IMR-90 (cell line): Measurements from ENCODE around the gene FITM1. TPM values are rescaled to one million over a fixed set of nuclear protein-coding genes. Genes with fewer than 3 reads are reported as not detected.

Source experiments
- ATAC-seq: fragments of 200-7000 bp; cut with Tn5 transposase; 2 replicates; pipeline ENCODE4 v1.9.1; 2020; ENCODE audit warnings: low read depth, mild to moderate bottlenecking, moderate library complexity
- BruUV-seq: library from RNA; stranded (reverse); fragments of 400-500 nt; replicated peaks from 2 replicates; lab custom pipeline; 2021; lab: Mats Ljungman, UMichigan
- CTCF ChIA-PET: fragments of 300-600 bp; formaldehyde crosslinking; extraction: SDS; loops from one replicate; lab custom pipeline; 2021; ENCODE audit warnings: antibody characterized with exemption; lab: Yijun Ruan, JAX
- POLR2A ChIA-PET: fragments of 300-600 bp; sonication (Branson Sonifier 250); formaldehyde crosslinking; loops from one replicate; lab custom pipeline; 2022; ENCODE audit warnings: antibody characterized with exemption; ENCODE audit not compliant: unreplicated experiment; lab: Charles Lee
- DNase-seq: peaks from one replicate; pipeline ENCODE4 v3.0.0; 2013
- H2AFZ ChIP-seq: replicated peaks from 2 replicates; pipeline ENCODE3; 2013; ENCODE audit warnings: low read length, mild to moderate bottlenecking; ENCODE audit not compliant: poor library complexity
- H2AK5ac ChIP-seq: 2 replicates; pipeline ENCODE4 v1.6.1; 2013; ENCODE audit warnings: low read depth, low read length, inconsistent platforms
- H2AK9ac ChIP-seq: replicated peaks from 2 replicates; pipeline ENCODE3; 2013; ENCODE audit warnings: mild to moderate bottlenecking, low read depth, low read length, moderate library complexity; ENCODE audit not compliant: poor library complexity
- H2BK120ac ChIP-seq: 2 replicates; pipeline ENCODE4 v1.6.1; 2013; ENCODE audit warnings: low read depth, low read length, inconsistent platforms
- H2BK15ac ChIP-seq: 3 replicates; pipeline ENCODE4 v1.6.1; 2013; ENCODE audit warnings: low read depth, low read length, inconsistent platforms
- H2BK20ac ChIP-seq: 2 replicates; pipeline ENCODE4 v1.6.1; 2013; ENCODE audit warnings: low read depth, mild to moderate bottlenecking, inconsistent platforms, low read length, moderate library complexity
- H2BK5ac ChIP-seq: 2 replicates; pipeline ENCODE4 v1.6.1; 2013; ENCODE audit warnings: mild to moderate bottlenecking, low read depth, low read length, inconsistent platforms; ENCODE audit not compliant: poor library complexity, severe bottlenecking
- H3K14ac ChIP-seq: replicated peaks from 2 replicates; pipeline ENCODE4 v1.6.1; 2013; ENCODE audit warnings: low read depth, low read length, inconsistent platforms
- H3K18ac ChIP-seq: 2 replicates; pipeline ENCODE4 v1.6.1; 2013; ENCODE audit warnings: low read depth, low read length, control low read depth
- H3K23ac ChIP-seq: 2 replicates; pipeline ENCODE4 v1.6.1; 2013; ENCODE audit warnings: low read depth, low read length, inconsistent platforms
- H3K27ac ChIP-seq: 2 replicates; pipeline ENCODE4 v1.5.1; 2013; ENCODE audit warnings: mild to moderate bottlenecking, control low read depth, low read length; ENCODE audit not compliant: insufficient read depth
- H3K27me3 ChIP-seq: 2 replicates; pipeline ENCODE4 v1.6.1; 2013; ENCODE audit warnings: low read length; ENCODE audit not compliant: control insufficient read depth, insufficient read depth
- H3K36me3 ChIP-seq: 2 replicates; pipeline ENCODE4 v1.6.1; 2013; ENCODE audit warnings: low read length, mixed read lengths; ENCODE audit not compliant: control insufficient read depth, insufficient read depth
- H3K4ac ChIP-seq: 2 replicates; pipeline ENCODE4 v1.6.1; 2013; ENCODE audit warnings: low read depth, low read length, inconsistent platforms
- H3K4me1 ChIP-seq: 2 replicates; pipeline ENCODE4 v1.6.1; 2013; ENCODE audit warnings: low read length, mixed read lengths; ENCODE audit not compliant: control insufficient read depth, insufficient read depth
- H3K4me2 ChIP-seq: 2 replicates; pipeline ENCODE4 v1.6.1; 2013; ENCODE audit warnings: low read depth, mild to moderate bottlenecking, control low read depth, low read length, moderate library complexity
- H3K4me3 ChIP-seq: 2 replicates; pipeline ENCODE4 v1.5.1; 2013; ENCODE audit warnings: low read depth, mild to moderate bottlenecking, control low read depth, low read length, moderate library complexity; ENCODE audit not compliant: insufficient read depth
- H3K56ac ChIP-seq: 2 replicates; pipeline ENCODE4 v1.6.1; 2013; ENCODE audit warnings: low read length, inconsistent platforms; ENCODE audit not compliant: insufficient read depth; ENCODE audit errors: extremely low read depth
- H3K79me1 ChIP-seq, 2 experiments: 2 replicates each; pipeline ENCODE4 v1.6.1; 2013; ENCODE audit warnings: low read length in 2 of 2, inconsistent platforms in 1 of 2, low read depth in 1 of 2
- H3K9ac ChIP-seq: 2 replicates; pipeline ENCODE4 v1.6.1; 2013; ENCODE audit warnings: low read depth, low read length, control low read depth
- H3K9me1 ChIP-seq: 2 replicates; pipeline ENCODE4 v1.6.1; 2013; ENCODE audit warnings: low read length, inconsistent platforms; ENCODE audit not compliant: insufficient read depth
- H3K9me3 ChIP-seq: 2 replicates; pipeline ENCODE4 v1.6.1; 2013; ENCODE audit warnings: low read length; ENCODE audit not compliant: control insufficient read depth, insufficient read depth
- H4K20me1 ChIP-seq: 2 replicates; pipeline ENCODE4 v1.6.1; 2013; ENCODE audit warnings: low read length, inconsistent platforms; ENCODE audit not compliant: insufficient read depth
- H4K5ac ChIP-seq: 2 replicates; pipeline ENCODE4 v1.6.1; 2013; ENCODE audit warnings: mild to moderate bottlenecking, low read depth, low read length, control low read depth
- H4K8ac ChIP-seq, 2 experiments: 2 replicates each; pipeline ENCODE4 v1.6.1; 2013; ENCODE audit warnings: low read depth in 2 of 2, low read length in 2 of 2, control low read depth in 1 of 2, inconsistent platforms in 1 of 2
- H4K91ac ChIP-seq: 2 replicates; pipeline ENCODE4 v1.6.1; 2013; ENCODE audit warnings: low read depth, low read length, inconsistent platforms; ENCODE audit not compliant: insufficient read depth
- BHLHE40 ChIP-seq: fragments of 150-350 bp; IDR thresholded peaks from 2 replicates; pipeline ENCODE4 v1.6.1; 2016; ENCODE audit warnings: mild to moderate bottlenecking, low read depth, low read length
- CEBPB ChIP-seq: IDR thresholded peaks from 2 replicates; pipeline ENCODE4 v1.6.1; 2012; ENCODE audit warnings: low read depth, low read length, improper control_type of control experiment
- CHD1 ChIP-seq: IDR thresholded peaks from 2 replicates; pipeline ENCODE4 v1.6.1; 2012; ENCODE audit warnings: low read depth, low read length, improper control_type of control experiment
- FOS ChIP-seq: fragments of 150-350 bp; IDR thresholded peaks from 2 replicates; pipeline ENCODE4 v1.6.1; 2016; ENCODE audit warnings: low read depth, low read length
- MAFK ChIP-seq: IDR thresholded peaks from 2 replicates; pipeline ENCODE4 v1.6.1; 2012; ENCODE audit warnings: low read depth, low read length, improper control_type of control experiment
- MAZ ChIP-seq: IDR thresholded peaks from 2 replicates; pipeline ENCODE4 v1.6.1; 2012; ENCODE audit warnings: low read depth, mild to moderate bottlenecking, low read length, improper control_type of control experiment, moderate library complexity, borderline replicate concordance
- MXI1 ChIP-seq: IDR thresholded peaks from 2 replicates; pipeline ENCODE4 v1.6.1; 2012; ENCODE audit warnings: low read depth, mild to moderate bottlenecking, low read length, moderate library complexity, borderline replicate concordance
- NFE2L2 ChIP-seq: fragments of 150-350 bp; IDR thresholded peaks from 2 replicates; pipeline ENCODE4 v1.6.1; 2016; ENCODE audit warnings: low read depth, mild to moderate bottlenecking, low read length
- POLR2A ChIP-seq: IDR thresholded peaks from 2 replicates; pipeline ENCODE4 v1.6.1; 2012; ENCODE audit warnings: mild to moderate bottlenecking, low read depth, low read length
- RAD21 ChIP-seq: IDR thresholded peaks from 2 replicates; pipeline ENCODE4 v1.6.1; 2012; ENCODE audit warnings: low read length, improper control_type of control experiment
- RCOR1 ChIP-seq: IDR thresholded peaks from 2 replicates; pipeline ENCODE4 v1.6.1; 2012; ENCODE audit warnings: mild to moderate bottlenecking, low read length, improper control_type of control experiment; ENCODE audit not compliant: insufficient replicate concordance
- RFX5 ChIP-seq: IDR thresholded peaks from 2 replicates; pipeline ENCODE4 v1.8.0; 2012; ENCODE audit warnings: low read depth, mild to moderate bottlenecking, low read length, moderate library complexity
- SMC3 ChIP-seq: fragments of 150-350 bp; IDR thresholded peaks from 2 replicates; pipeline ENCODE4 v1.6.1; 2016; ENCODE audit warnings: low read depth, mild to moderate bottlenecking, antibody characterized with exemption, low read length, moderate library complexity
- WGBS, 2 experiments: methylation state at CpG; one replicate each; pipeline versions ENCODE4 v1.1.5 to v1.1.7; 2013; ENCODE audit warnings: missing lambda C conversion rate in 2 of 2; ENCODE audit not compliant: insufficient read length in 1 of 2; ENCODE audit errors: extremely low coverage in 2 of 2; 5-methylcytosine and 5-hydroxymethylcytosine counted together
- dilution Hi-C: fragments of 300-500 bp; cut with HindIII; formaldehyde crosslinking; loops from one replicate; pipeline ENCODE4 v1.14.3; 2018; ENCODE audit warnings: low sequenced_read_pairs; ENCODE audit not compliant: unreplicated experiment
- in situ Hi-C: fragments of 300-500 bp; cut with MboI; formaldehyde crosslinking; loops from 3 replicates; pipeline ENCODE4 v1.14.3; 2019; ENCODE audit warnings: low sequenced_read_pairs, inconsistent platforms, mixed read lengths
- intact Hi-C: fragments of 100-400 bp; cut with micrococcal nuclease; formaldehyde crosslinking; loops from 2 replicates; pipeline ENCODE4 v1.10.0; 2022
- polyA plus RNA-seq, 3 experiments: library from polyadenylated mRNA; depleted of rRNA; stranded (reverse); fragments of >200 nt; gene quantifications; 2 replicates each; pipeline ENCODE4 v1.2.3, GENCODE V29; 2012; ENCODE audit warnings: low replicate concordance in 1 of 3
- total RNA-seq: library from RNA; depleted of rRNA; stranded (reverse); fragments of >200 nt; gene quantifications from 2 replicates; pipeline ENCODE4 v1.2.3, GENCODE V29; 2012
- TF ChIP-seq, protein P1 (sequence below): conservative IDR thresholded peaks from 2 replicates; pipeline ENCODE4 v1.5.1; 2012; ENCODE audit warnings: mild to moderate bottlenecking, low read depth, low read length, improper control_type of control experiment
- TF ChIP-seq, protein P2 (sequence below): fragments of 150-350 bp; IDR thresholded peaks from 2 replicates; pipeline ENCODE4 v1.6.1; 2017; ENCODE audit warnings: mild to moderate bottlenecking, antibody characterized with exemption, low read length, low read depth

The FITM1 gene
- total and polyA plus RNA-seq, 2 of the 4 experiments (the other 2 are of a cell fraction): not detected

- Histone ChIP-seq H4K20me1 (no peaks in the 10 kb centered on the region), H2AK5ac (no peak overlapping the region), H3K4me1 (peaks cover 3% of the 10 kb centered on the region; the same call in 1 of the 2 replicates), H3K79me1 (peaks cover 10 to 16% of the 10 kb centered on the region in 2 experiments; a peak in 2 of 4 replicates), H3K4me3 (peak overlapping the region; percentile 74), H3K27me3 (no peaks in the 10 kb centered on the region), H3K9me1 (peaks cover 8% of the 10 kb centered on the region; the same call in 1 of the 2 replicates), H3K23ac (peak overlapping the region; percentile 33; the same call in 1 of the 2 replicates), H3K14ac (peak overlapping the region; percentile 62), H3K56ac (peak overlapping the region; percentile 38; the same call in 1 of the 2 replicates), H2AK9ac (peak overlapping the region; percentile 79), H4K5ac (peak overlapping the region; percentile 81), H2AFZ (peak overlapping the region; percentile 94), H3K9me3 (no peaks in the 10 kb centered on the region), H2BK120ac (peak overlapping the region; percentile 36; the same call in 1 of the 2 replicates), H3K4me2 (peak overlapping the region; percentile 89), H4K8ac (peak overlapping the region; percentile 35 to 86; a peak in 3 of 4 replicates), H3K18ac (peak overlapping the region; percentile 49; the same call in 1 of the 2 replicates), H2BK20ac (no peak overlapping the region), H4K91ac (peak overlapping the region; percentile 40), H2BK15ac (peak overlapping the region; percentile 12; the same call in 1 of the 3 replicates), H3K27ac (peak overlapping the region; percentile 20; the same call in 1 of the 2 replicates), H3K4ac (peak overlapping the region; percentile 86), H2BK5ac (peak overlapping the region; percentile 28), H3K36me3 (peaks cover 18% of the 10 kb centered on the region), H3K9ac (peak overlapping the region; percentile 54)
- intact Hi-C loops: loop anchor here (2.0 kb wide), 1 partner anchor 25 kb away; the partner anchor contains the start of gene EMC9
- dilution Hi-C loops: no loop called here
- in situ Hi-C loops: no loop called here
- 0% methylated on average over 2 of the region's 14 CpGs; no CpG with 5 or more reads in 1 of the 2 experiments for WGBS, 2 experiments
- ATAC-seq (no peak), DNase-seq (no peak)
- ChIA-PET POLR2A (no interaction called here), CTCF (interaction anchor here (0.5 kb wide), 1 partner anchor 181 kb away, joined by 3 read pairs; no protein-coding TSS in a partner anchor)
- BruUV-seq: TSS peak; percentile 44
- TF ChIP-seq CHD1 (no peak), RFX5 (no peak), CEBPB (no peak), MXI1 (no peak), FOS (no peak), POLR2A (no peak), BHLHE40 (no peak), SMC3 (no peak), MAFK (no peak), MAZ (no peak), NFE2L2 (no peak), RCOR1 (no peak), RAD21 (no peak)
- TF ChIP-seq, protein P1, sequence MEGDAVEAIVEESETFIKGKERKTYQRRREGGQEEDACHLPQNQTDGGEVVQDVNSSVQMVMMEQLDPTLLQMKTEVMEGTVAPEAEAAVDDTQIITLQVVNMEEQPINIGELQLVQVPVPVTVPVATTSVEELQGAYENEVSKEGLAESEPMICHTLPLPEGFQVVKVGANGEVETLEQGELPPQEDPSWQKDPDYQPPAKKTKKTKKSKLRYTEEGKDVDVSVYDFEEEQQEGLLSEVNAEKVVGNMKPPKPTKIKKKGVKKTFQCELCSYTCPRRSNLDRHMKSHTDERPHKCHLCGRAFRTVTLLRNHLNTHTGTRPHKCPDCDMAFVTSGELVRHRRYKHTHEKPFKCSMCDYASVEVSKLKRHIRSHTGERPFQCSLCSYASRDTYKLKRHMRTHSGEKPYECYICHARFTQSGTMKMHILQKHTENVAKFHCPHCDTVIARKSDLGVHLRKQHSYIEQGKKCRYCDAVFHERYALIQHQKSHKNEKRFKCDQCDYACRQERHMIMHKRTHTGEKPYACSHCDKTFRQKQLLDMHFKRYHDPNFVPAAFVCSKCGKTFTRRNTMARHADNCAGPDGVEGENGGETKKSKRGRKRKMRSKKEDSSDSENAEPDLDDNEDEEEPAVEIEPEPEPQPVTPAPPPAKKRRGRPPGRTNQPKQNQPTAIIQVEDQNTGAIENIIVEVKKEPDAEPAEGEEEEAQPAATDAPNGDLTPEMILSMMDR: no peak
- TF ChIP-seq, protein P2, sequence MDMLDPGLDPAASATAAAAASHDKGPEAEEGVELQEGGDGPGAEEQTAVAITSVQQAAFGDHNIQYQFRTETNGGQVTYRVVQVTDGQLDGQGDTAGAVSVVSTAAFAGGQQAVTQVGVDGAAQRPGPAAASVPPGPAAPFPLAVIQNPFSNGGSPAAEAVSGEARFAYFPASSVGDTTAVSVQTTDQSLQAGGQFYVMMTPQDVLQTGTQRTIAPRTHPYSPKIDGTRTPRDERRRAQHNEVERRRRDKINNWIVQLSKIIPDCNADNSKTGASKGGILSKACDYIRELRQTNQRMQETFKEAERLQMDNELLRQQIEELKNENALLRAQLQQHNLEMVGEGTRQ: no peak
Observed at GRCh38 chr14:24115422-24116127, 14.9 kb upstream of the FITM1 start.
